Thyroid gland (tissue), 4 donors: ENCODE data around the gene EYS.

Experiments
- CTCF ChIP-seq, 6 experiments: fragments of 200-600 bp in 3 of 6; fragments of 450-650 bp in 3 of 6; sonication (generic) in 3 of 6; IDR thresholded peaks; one replicate each; pipeline ENCODE4 v1.5.1; 2016 to 2019; ENCODE audit warnings: antibody characterized with exemption in 6 of 6, mild to moderate bottlenecking in 2 of 6, inconsistent platforms in 1 of 6, moderate library complexity in 1 of 6
- POLR2A ChIP-seq, 2 donors: fragments of 450-650 bp; IDR thresholded peaks; one replicate each; pipeline ENCODE4 v1.6.1; 2017; ENCODE audit warnings: antibody characterized with exemption in 2 of 2, mild to moderate bottlenecking in 2 of 2, moderate library complexity in 1 of 2

GRCh38 chr6:64672651-64673050 lies 1034.4 kb downstream of the EYS start:
- no peak for TF ChIP-seq CTCF (IDR thresholded peaks at IDR 0.05)
- no peak for TF ChIP-seq POLR2A (IDR thresholded peaks at IDR 0.05)
